SW 1271 (cell line): ENCODE measurements around the gene ZBTB9.

Source experiments
- DNase-seq, 2 experiments: peaks; one replicate each; lab custom pipeline; 2025; lab: John Stamatoyannopoulos, UW

ZBTB9 gene

DNA sequence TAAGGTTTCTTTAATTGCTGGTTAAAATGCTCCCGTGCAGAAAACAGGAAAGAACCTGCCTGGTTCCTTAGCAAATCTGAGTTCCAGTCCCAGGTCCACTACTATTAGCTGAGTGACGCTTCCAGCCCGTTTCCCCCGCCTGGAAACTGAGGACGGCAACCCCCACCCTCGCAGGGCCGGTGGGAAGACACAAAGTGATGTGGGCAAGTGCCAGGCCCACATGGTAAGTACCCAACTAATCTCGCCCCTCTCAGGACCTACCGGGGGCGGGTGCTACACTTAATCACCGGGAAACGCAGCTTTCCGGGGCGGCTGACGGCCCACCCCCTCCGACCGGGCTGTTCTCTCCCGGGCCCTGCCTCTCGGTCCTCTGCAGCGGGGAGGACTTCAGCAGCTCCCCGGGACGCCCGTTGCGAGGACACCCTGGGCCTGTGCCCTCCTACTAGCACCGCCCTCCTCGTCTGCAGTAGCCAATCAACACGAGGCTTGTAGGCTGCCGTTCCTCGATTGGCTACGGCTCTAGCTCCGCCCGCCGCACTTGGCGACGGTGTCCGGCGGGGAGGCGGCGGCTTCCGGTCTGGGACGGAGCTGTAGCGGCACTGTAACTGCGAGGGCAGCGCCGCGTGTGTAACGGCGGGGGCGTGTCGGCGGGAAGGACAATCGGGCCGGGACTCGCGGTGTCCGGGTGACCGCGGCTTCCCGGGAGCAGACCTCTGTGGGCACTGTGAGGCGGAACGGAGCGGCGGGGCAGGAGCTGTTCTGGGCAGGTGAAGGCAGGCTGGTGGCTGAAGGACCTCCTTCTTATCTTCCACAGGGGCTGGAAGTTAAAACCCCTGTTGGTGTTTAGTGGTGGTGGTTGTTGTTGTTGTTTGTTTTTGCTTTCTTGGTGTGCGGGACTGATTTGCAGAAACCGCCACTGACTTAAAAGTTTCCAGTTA lies at the start of gene ZBTB9:
TSS of gene ZBTB9 (plus strand) at position 568 of the 938 bp plus-strand sequence. CDS start 525 bp downstream, outside the sequence.
- DNase-seq, result peak; percentile 82 to 96

- DNase-seq, result no peak
Observed at GRCh38 chr6:33404884-33405283, 49.5 kb upstream of the ZBTB9 start.

GRCh38 chr6:33405386-33405940 lies 48.9 kb upstream of the ZBTB9 start:
- no peak for DNase-seq

DNA sequence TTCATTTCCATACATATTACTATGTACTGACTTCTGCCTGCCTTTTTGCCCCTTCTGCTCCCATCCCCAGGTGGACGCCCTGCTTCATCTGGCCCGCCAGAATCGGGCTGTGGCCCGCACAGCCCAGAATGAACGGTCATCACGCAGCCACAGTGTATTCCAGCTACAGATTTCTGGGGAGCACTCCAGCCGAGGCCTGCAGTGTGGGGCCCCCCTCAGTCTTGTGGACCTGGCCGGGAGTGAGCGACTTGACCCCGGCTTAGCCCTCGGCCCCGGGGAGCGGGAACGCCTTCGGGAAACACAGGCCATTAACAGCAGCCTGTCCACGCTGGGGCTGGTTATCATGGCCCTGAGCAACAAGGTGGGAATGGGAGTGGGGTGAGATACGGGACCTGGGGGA lies 48.2 kb upstream of the ZBTB9 start:
- no peak for DNase-seq

DNA sequence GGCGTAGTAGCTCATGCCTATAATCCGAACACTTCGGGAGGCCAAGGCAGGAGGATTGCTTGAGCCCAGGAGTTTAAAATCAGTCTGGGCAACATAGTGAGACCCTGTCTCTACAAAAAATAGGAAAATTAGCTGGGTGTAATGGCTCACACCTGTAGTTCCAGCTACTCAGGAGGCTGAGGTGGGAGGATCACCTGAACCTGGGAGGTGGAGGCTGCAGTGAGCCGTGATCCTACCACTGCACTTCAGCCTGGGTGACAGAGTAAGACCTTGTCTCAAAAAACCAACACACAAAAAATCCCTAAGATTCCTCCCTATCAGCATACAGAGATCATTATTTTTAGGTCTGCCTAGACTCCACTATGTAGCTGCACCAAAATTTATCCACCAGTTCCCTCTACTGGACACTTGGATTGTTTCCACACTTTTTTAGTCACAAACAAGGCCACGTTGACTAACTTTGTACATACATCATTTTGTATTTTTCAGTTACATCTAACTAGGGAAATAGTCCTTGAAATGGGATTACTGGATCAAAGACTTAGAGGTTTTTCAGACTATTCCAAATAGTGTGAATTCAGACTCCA lies 47.2 kb upstream of the ZBTB9 start:
- peak in 1 of 2 experiments; percentile 55 for DNase-seq

DNA sequence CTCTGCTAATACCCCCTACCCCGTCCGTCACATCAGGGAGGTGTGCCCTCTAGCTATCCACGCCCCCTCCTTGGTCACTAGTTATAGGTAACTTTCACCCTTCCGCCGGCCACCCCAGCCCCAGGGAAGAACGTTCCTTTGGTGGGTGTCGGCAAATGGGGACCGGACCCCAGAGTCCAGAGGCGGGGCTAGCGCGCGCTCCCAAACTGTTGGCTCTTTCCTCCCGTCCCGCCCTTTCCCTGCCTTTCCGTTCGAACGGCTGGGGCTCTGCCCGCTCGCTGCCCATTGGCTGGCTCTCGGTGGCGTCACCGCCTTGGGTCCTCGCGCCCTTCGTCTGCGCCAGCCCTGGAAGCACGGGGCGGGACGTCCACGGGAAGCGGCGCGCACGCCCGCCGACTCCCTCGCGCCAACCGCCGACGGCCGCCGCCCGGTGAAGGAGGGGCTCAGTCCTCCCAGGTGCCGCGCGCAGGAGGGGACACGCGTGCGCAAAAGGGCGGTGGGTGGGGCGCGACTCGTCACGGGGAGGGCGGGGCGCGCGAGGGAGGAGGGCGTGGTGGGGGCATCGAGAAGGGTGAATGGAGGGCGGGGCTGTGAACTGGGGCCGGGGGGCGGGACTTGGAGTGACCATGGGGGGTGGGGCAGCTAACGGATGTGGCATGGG lies 44.2 kb upstream of the ZBTB9 start:
- peak; percentile 95 to 96 for DNase-seq

GRCh38 chr6:33410711-33411631 lies 43.4 kb upstream of the ZBTB9 start, which contains the start of gene PHF1:
TSS of gene PHF1 (plus strand) at chr6:33411014. CDS start at chr6:33412264, 1,250 bp downstream.
- DNase-seq, result peak; percentile 68 to 87

DNA sequence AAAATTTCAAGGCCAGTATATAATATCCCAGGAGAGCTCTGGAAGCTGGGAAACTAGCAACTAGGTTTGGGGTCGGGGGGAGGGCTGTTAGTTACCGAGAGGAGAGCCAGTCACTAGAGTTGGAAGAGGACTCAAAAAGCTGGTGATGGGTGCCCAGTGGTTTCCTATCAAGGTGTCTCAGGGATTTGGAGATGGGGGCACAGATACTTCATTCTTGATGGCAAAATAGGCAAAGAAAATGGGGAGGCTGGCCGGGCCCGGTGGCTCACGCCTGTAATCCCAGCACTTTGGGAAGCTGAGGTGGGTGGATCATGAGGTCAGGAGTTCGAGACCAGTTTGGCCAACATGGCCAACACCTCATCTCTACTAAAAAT lies 42.8 kb upstream of the ZBTB9 start:
- DNase-seq, result no peak

GRCh38 chr6:33412140-33413009 lies 42.0 kb upstream of the ZBTB9 start:
- no peak for DNase-seq

DNA sequence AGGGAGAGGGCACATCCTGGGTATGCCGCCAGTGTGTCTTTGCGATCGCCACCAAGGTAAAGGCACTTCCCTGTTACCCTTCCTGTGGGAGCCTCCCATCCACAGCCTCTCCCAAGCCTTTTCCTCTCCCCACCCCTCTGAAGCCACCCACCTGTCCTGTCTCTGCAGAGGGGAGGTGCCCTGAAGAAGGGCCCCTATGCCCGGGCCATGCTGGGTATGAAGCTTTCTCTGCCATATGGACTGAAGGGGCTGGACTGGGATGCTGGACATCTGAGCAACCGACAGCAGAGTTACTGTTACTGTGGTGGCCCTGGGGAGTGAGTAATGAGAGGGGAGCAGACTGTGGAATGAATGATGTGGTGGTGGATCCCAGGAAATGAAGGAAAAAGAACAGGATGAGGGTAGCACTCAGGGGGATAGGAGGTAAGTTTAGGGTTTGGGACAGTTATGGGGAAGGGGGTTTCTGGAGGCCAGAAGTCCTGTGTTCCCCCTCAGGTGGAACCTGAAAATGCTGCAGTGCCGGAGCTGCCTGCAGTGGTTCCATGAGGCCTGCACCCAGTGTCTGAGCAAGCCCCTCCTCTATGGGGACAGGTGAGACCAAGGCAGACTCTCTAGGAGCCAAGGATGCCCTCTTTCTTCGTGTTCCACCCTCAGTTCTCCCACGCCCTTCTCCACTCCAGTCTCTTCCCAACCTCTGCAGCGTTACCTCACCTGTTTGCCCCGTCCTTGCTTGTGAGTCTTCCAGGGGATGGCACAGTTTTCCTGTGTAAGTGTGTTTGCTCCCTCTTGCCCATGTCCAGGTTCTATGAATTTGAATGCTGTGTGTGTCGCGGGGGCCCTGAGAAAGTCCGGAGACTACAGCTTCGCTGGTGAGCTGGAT lies 40.9 kb upstream of the ZBTB9 start:
- no peak for DNase-seq

- DNase-seq, result peak in 1 of 2 experiments; percentile 28
Observed at GRCh38 chr6:33414592-33415271, 39.6 kb upstream of the ZBTB9 start.

- no peak for DNase-seq
Observed at GRCh38 chr6:33415831-33416230, 38.5 kb upstream of the ZBTB9 start.

DNA sequence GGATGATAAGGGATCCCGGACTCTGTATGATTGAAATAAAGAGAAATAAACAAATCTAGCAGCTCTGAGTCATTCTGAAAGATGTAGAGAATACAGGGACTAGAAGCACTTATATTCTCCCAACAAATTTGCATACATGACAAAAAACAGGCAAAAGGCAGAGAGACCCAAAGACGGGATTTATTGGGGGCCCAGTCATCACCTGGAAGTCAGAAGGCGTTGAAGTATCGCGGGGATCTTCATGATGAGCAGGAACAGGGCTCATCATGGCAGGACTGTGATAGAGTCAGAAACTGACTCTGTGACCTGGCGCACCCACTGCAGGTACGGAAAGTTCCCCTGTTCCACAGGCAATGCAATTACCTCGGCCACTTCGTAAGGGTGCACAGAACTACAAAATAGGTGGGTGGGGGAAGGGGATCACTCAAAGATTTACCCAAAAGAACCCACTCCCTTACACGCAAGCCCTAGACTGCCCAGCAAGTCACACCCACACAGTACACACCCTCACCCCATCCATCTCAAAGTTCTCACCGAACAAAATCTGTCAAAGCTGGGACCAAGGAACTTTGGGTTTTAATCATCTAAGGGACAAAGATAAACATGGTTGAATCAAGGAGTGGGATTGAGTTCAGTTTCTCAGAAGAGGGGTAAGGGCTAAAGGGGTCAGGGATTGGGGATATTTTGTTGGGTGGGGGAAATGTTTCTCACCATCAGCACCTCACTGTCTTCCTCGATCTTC lies 37.8 kb upstream of the ZBTB9 start:
- DNase-seq, result no peak

DNA sequence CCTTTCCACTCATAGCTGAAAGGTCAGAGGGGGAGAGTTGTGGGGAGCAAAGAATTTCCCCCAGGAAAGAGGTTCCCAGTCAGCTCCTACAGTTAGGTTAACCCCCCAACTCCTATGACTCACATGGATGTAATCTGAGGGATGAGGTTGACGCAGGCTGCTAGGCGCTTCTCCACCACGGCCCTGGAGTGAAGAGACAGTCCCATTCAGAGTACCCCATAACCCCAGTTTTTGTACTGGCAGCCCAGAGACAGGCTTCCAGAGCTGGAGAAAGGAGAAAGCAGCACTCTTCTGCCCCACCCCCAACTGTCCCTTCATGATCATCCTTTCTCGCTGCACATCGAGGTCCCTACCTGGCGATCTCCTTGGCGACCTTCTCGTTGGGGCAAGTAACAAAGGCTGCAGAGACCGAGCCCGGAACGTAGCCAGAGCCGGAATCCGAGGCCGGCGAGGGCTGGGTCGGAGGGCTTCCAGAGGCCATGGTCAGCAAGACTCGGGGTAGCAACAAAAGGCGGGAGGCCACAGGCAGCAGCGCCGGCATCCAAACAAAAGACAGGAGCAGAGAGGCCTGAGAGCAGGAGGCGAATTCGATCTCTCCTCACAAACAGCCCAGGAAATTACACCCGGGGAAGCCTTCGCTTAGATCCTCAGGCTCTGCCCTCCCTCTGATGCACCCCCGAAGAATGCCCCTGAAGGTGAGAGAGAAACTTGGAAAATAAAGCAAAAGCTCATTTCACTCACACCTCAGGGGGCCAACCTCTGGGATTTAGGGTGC lies 37.1 kb upstream of the ZBTB9 start:
- peak; percentile 42 to 64 for DNase-seq

- DNase-seq, result peak; percentile 99
Observed at GRCh38 chr6:33417903-33418689, 36.3 kb upstream of the ZBTB9 start, which contains the start of gene CUTA. TSS of gene CUTA (minus strand) at chr6:33418107. CDS start at chr6:33418000, 107 bp downstream.

- no peak for DNase-seq
Observed at GRCh38 chr6:33418690-33419291, 35.6 kb upstream of the ZBTB9 start.
